SK-N-SH (cell line): ENCODE results near the gene GRM8. TPM values are rescaled to one million over a fixed set of nuclear protein-coding genes. Genes with fewer than 3 reads are reported as not detected.

Experiments used
- CTCF ChIA-PET: fragments of 300-600, 350-600 bp; formaldehyde crosslinking; extraction: SDS; loops from one replicate; lab custom pipeline; 2021; lab: Yijun Ruan, JAX
- POLR2A ChIA-PET: fragments of 350-600 bp; sonication (Branson Sonifier 250); formaldehyde crosslinking; extraction: SDS; loops from one replicate; lab custom pipeline; 2020; ENCODE audit warnings: antibody characterized with exemption, inconsistent platforms; lab: Yijun Ruan, JAX
- DNase-seq: peaks from one replicate; pipeline ENCODE4 v3.0.0; 2012
- H2AFZ ChIP-seq: fragments of 200-600 bp; sonication (generic); 2 replicates; pipeline ENCODE4 v1.8.1; 2016; ENCODE audit warnings: antibody characterized with exemption, mild to moderate bottlenecking, low read depth
- H3F3A ChIP-seq: fragments of 200-600 bp; sonication (generic); replicated peaks from 2 replicates; pipeline ENCODE3; 2016; ENCODE audit warnings: antibody characterized with exemption, mild to moderate bottlenecking; ENCODE audit not compliant: insufficient read depth
- H3K27ac ChIP-seq, 2 experiments: fragments of 200-500 bp in 1 of 2; fragments of 200-600 bp in 1 of 2; sonication (Bioruptor generic) in 1 of 2; sonication (generic), shearing (Covaris generic) in 1 of 2; 2 replicates each; pipeline versions ENCODE4 v1.5.1 to v1.6.1; 2014 to 2016; ENCODE audit warnings: low read depth in 2 of 2, inconsistent platforms in 1 of 2, low read length in 1 of 2, mild to moderate bottlenecking in 1 of 2, mixed read lengths in 1 of 2
- H3K27me3 ChIP-seq: fragments of 200-600 bp; sonication (generic), shearing (Covaris generic); 2 replicates; pipeline ENCODE4 v1.6.1; 2016; ENCODE audit warnings: mixed run types; ENCODE audit not compliant: insufficient read depth
- H3K36me3 ChIP-seq, 2 experiments: fragments of 200-500 bp in 1 of 2; fragments of 200-600 bp in 1 of 2; sonication (Bioruptor generic) in 1 of 2; sonication (generic) in 1 of 2; replicated peaks in 1 of 2; 2 replicates each; pipeline versions ENCODE3 to v1.5.1; 2014 to 2016; ENCODE audit warnings: low read length in 1 of 2, mild to moderate bottlenecking in 1 of 2; ENCODE audit not compliant: insufficient read depth in 2 of 2, control insufficient read depth in 1 of 2
- H3K4me1 ChIP-seq, 2 experiments: fragments of 200-500 bp in 1 of 2; fragments of 200-600 bp in 1 of 2; sonication (Bioruptor generic) in 1 of 2; sonication (generic), shearing (Covaris generic) in 1 of 2; 2 replicates each; pipeline versions ENCODE4 v1.5.1 to v1.6.1; 2014 to 2016; ENCODE audit warnings: low read depth in 1 of 2, low read length in 1 of 2, mixed run types in 1 of 2; ENCODE audit not compliant: insufficient read depth in 2 of 2, control insufficient read depth in 1 of 2
- H3K4me2 ChIP-seq: fragments of 200-600 bp; sonication (generic), shearing (Covaris generic); 2 replicates; pipeline ENCODE4 v1.6.1; 2017; ENCODE audit warnings: mixed run types
- H3K4me3 ChIP-seq, 2 experiments: fragments of 200-500 bp in 1 of 2; fragments of 200-600 bp in 1 of 2; sonication (Bioruptor generic) in 1 of 2; sonication (generic), shearing (Covaris generic) in 1 of 2; 2 replicates each; pipeline versions ENCODE4 v1.5.1 to v1.8.1; 2014 to 2016; ENCODE audit warnings: low read depth in 2 of 2, inconsistent platforms in 1 of 2, low read length in 1 of 2, mild to moderate bottlenecking in 1 of 2, mixed read lengths in 1 of 2, moderate library complexity in 1 of 2
- H3K79me2 ChIP-seq: fragments of 200-600 bp; sonication (generic); 2 replicates; pipeline ENCODE4 v1.8.1; 2017; ENCODE audit warnings: mild to moderate bottlenecking; ENCODE audit not compliant: insufficient read depth
- H3K9ac ChIP-seq: fragments of 200-600 bp; sonication (generic); 2 replicates; pipeline ENCODE4 v1.6.1; 2017; ENCODE audit warnings: mixed run types
- H3K9me2 ChIP-seq: fragments of 200-600 bp; sonication (generic); 2 replicates; pipeline ENCODE4 v1.6.1; 2017; ENCODE audit warnings: mixed run types
- H3K9me3 ChIP-seq: fragments of 200-600 bp; sonication (generic); 2 replicates; pipeline ENCODE4 v1.6.1; 2017; ENCODE audit warnings: mixed run types, mild to moderate bottlenecking, moderate library complexity
- H4K20me1 ChIP-seq: fragments of 200-600 bp; sonication (generic); 2 replicates; pipeline ENCODE4 v1.6.1; 2017; ENCODE audit warnings: mild to moderate bottlenecking, mixed run types; ENCODE audit not compliant: insufficient read depth
- CHD2 ChIP-seq: fragments of 150-350 bp; IDR thresholded peaks from 2 replicates; pipeline ENCODE4 v1.6.1; 2018; ENCODE audit warnings: low read length; ENCODE audit not compliant: partially characterized antibody
- CTCF ChIP-seq: fragments of 200-600 bp; sonication (generic); IDR thresholded peaks from 2 replicates; pipeline ENCODE4 v1.6.1; 2017; ENCODE audit warnings: antibody characterized with exemption, mild to moderate bottlenecking, moderate library complexity
- ELF1 ChIP-seq: IDR thresholded peaks from 2 replicates; pipeline ENCODE4 v1.4.0; 2012
- EZH2phosphoT487 ChIP-seq: fragments of 200-600 bp; sonication (generic); IDR thresholded peaks from 2 replicates; pipeline ENCODE4 v1.6.1; 2017; ENCODE audit warnings: low read depth, mixed run types, mild to moderate bottlenecking, antibody characterized with exemption, moderate library complexity, borderline replicate concordance
- GABPA ChIP-seq: IDR thresholded peaks from 2 replicates; pipeline ENCODE4 v1.4.0; 2012; ENCODE audit warnings: low read depth, mild to moderate bottlenecking
- GATA2 ChIP-seq: sonication (generic); formaldehyde crosslinking; IDR thresholded peaks from 2 replicates; pipeline ENCODE4 v1.5.0; 2020; ENCODE audit warnings: mild to moderate bottlenecking, missing genetic modification reagents
- JUND ChIP-seq: IDR thresholded peaks from 2 replicates; pipeline ENCODE4 v1.4.0; 2012
- MEF2A ChIP-seq: IDR thresholded peaks from 2 replicates; pipeline ENCODE4 v1.4.0; 2012; ENCODE audit warnings: low read depth, borderline replicate concordance
- MXI1 ChIP-seq: IDR thresholded peaks from 2 replicates; pipeline ENCODE4 v1.6.1; 2012; ENCODE audit warnings: mild to moderate bottlenecking, low read depth, low read length, improper control_type of control experiment
- PBX3 ChIP-seq: IDR thresholded peaks from 2 replicates; pipeline ENCODE4; 2012
- RAD21 ChIP-seq: IDR thresholded peaks from 2 replicates; pipeline ENCODE4 v1.6.1; 2012; ENCODE audit warnings: mild to moderate bottlenecking, low read length
- REST ChIP-seq: IDR thresholded peaks from 2 replicates; pipeline ENCODE4 v1.6.1; 2012; ENCODE audit warnings: mild to moderate bottlenecking, low read depth, low read length, moderate library complexity
- SIN3A ChIP-seq: IDR thresholded peaks from 2 replicates; pipeline ENCODE4 v1.6.1; 2012; ENCODE audit warnings: low read depth, mild to moderate bottlenecking, low read length, moderate library complexity, borderline replicate concordance
- SMC3 ChIP-seq: IDR thresholded peaks from 2 replicates; pipeline ENCODE4 v1.6.1; 2012; ENCODE audit warnings: low read depth, low read length, improper control_type of control experiment
- USF1 ChIP-seq: IDR thresholded peaks from 2 replicates; pipeline ENCODE4 v1.4.0; 2012; ENCODE audit warnings: low read depth, borderline replicate concordance
- USF2 ChIP-seq: fragments of 150-350 bp; IDR thresholded peaks from 2 replicates; pipeline ENCODE4 v1.6.1; 2017; ENCODE audit warnings: antibody characterized with exemption, low read length, low read depth, borderline replicate concordance
- YY1 ChIP-seq: IDR thresholded peaks from 2 replicates; pipeline ENCODE4 v1.4.0; 2012; ENCODE audit warnings: low read depth, mild to moderate bottlenecking
- ZBTB33 ChIP-seq: IDR thresholded peaks from 2 replicates; pipeline ENCODE4 v1.4.0; 2012; ENCODE audit warnings: low read depth, borderline replicate concordance
- WGBS: methylation state at CpG from one replicate; pipeline ENCODE4 v1.1.6; 2017; ENCODE audit warnings: low lambda C conversion rate; 5-methylcytosine and 5-hydroxymethylcytosine counted together
- polyA plus RNA-seq, 3 experiments: library from polyadenylated mRNA; depleted of rRNA; stranded (reverse); fragments of >200 nt; gene quantifications; 2 replicates each; pipeline ENCODE4 v1.2.3, GENCODE V29; 2012

The GRM8 gene
- polyA plus RNA-seq, 1 of the 3 experiments (the other 2 are of a cell fraction), result 0.10 TPM

- ChIA-PET POLR2A (no interaction called here), CTCF (interaction anchor here (0.6 to 4.3 kb wide), 28 partner anchors 9 to 240 kb away, joined by 3 to 31 read pairs (median 4); partner anchors contain the start of gene GRM8)
- DNase-seq, result peak; percentile 45
- TF ChIP-seq USF2, result no peak
- TF ChIP-seq SMC3, result peak; percentile 29; the same call in 1 of the 2 replicates
- TF ChIP-seq MEF2A, result no peak
- TF ChIP-seq SIN3A, result no peak
- TF ChIP-seq CTCF, result peak; percentile 77
- no peak for TF ChIP-seq USF1
- TF ChIP-seq YY1, result no peak
- TF ChIP-seq CHD2, result no peak
- peak; percentile 96 for TF ChIP-seq REST
- TF ChIP-seq PBX3, result no peak
- TF ChIP-seq ZBTB33, result no peak
- peak; percentile 62 for TF ChIP-seq RAD21
- TF ChIP-seq EZH2phosphoT487, result no peak
- TF ChIP-seq ELF1, result no peak
- TF ChIP-seq GATA2 (CRISPR knock-in tag), result no peak
- no peak for TF ChIP-seq JUND
- 0 out of 2 replicates have a peak, but pooled peaks have one; percentile 30 for TF ChIP-seq MXI1
- no peak for TF ChIP-seq GABPA
- Histone ChIP-seq H3K4me2 (no peak overlapping the region), H3K9ac (no peak overlapping the region), H3K27ac (no peak overlapping the region), H3K4me3 (no peak overlapping the region), H3K9me3 (no peaks in the 10 kb centered on the region), H3K36me3 (no peaks in the 10 kb centered on the region), H2AFZ (no peak overlapping the region), H3K79me2 (no peaks in the 10 kb centered on the region), H3K27me3 (no peaks in the 10 kb centered on the region), H3K9me2 (no peaks in the 10 kb centered on the region), H3K4me1 (no peaks in the 10 kb centered on the region), H4K20me1 (no peaks in the 10 kb centered on the region), H3F3A (no peaks in the 10 kb centered on the region)
- 42% methylated on average over 5 of the region's 5 CpGs for WGBS
Measured at GRCh38 chr7:127107601-127108007, 145.1 kb downstream of the GRM8 start.
